ENCODE measurements around the gene ZNF280C. TPM values are rescaled to one million over a fixed set of nuclear protein-coding genes. Genes with fewer than 3 reads are reported as not detected.

Gene ZNF280C
- total RNA-seq, 4 donors from 2014 or later, result 1.8 to 12.4 (median 4.1) TPM

DNA sequence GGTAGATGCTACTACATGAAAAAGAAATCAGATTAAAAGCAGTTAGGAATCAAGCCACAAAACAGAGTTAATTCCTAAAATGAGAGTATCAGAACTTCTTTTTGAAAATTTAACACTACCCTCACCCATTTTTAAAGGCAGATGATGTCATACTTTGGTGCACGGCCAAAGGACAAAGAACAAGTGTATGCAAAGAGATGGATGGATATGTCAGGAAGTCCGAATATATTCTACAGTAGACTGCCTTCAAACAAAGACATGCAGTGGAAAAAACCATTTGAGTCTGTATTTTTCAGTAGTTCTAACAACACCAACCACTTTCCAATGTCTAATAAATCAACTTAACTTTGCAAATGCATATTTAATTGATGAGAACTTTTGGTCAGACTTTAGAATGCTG is 105.3 kb downstream of the ZNF280C start:
- no peak for TF ChIP-seq POLR2A (IDR thresholded peaks at IDR 0.05)
- TF ChIP-seq, protein P1, sequence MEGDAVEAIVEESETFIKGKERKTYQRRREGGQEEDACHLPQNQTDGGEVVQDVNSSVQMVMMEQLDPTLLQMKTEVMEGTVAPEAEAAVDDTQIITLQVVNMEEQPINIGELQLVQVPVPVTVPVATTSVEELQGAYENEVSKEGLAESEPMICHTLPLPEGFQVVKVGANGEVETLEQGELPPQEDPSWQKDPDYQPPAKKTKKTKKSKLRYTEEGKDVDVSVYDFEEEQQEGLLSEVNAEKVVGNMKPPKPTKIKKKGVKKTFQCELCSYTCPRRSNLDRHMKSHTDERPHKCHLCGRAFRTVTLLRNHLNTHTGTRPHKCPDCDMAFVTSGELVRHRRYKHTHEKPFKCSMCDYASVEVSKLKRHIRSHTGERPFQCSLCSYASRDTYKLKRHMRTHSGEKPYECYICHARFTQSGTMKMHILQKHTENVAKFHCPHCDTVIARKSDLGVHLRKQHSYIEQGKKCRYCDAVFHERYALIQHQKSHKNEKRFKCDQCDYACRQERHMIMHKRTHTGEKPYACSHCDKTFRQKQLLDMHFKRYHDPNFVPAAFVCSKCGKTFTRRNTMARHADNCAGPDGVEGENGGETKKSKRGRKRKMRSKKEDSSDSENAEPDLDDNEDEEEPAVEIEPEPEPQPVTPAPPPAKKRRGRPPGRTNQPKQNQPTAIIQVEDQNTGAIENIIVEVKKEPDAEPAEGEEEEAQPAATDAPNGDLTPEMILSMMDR (IDR thresholded peaks at IDR 0.05), result no peak
- Histone ChIP-seq H3K9me3 (no peaks in the 10 kb centered on the region), H3K36me3 (no peaks in the 10 kb centered on the region), H3K4me3 (no peak overlapping the region), H3K27ac (no peak overlapping the region), H3K4me1 (no peaks in the 10 kb centered on the region), H3K27me3 (no peaks in the 10 kb centered on the region)
- no peak for DNase-seq

DNA sequence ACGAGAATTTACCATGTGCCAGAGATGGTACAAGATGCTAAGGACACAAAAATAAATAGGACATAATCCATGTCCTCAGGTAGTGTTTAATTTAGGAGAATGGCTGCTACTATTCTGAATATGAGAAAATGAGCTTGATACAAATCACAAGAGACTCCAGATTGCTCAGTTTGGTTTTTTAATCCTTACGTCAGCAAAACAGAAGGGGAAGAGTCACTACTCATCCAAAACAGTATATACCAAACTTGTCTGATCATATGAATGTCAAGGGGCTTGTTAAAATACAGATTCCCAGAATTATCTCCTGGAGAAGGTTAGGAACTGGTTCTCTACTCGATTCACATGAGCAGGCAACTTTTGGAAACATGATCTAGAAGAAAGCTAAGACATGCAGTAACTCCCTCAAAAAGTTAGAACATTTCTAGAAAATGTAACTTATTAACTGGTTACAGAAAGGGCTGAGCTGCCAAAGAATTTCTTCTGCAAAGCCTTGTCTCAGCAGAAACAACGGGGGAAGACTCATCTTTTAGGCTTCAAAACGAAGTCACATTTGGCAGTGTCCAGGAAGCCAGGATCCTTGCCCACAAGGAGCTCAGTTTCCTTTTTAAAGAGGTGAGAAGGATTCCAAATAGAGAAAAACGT is 106.5 kb downstream of the ZNF280C start:
- Histone ChIP-seq H3K27ac (no peak overlapping the region), H3K27me3 (no peaks in the 10 kb centered on the region), H3K4me3 (no peak overlapping the region), H3K9me3 (no peaks in the 10 kb centered on the region), H3K36me3 (no peaks in the 10 kb centered on the region), H3K4me1 (no peaks in the 10 kb centered on the region)
- no peak for DNase-seq
- TF ChIP-seq, protein P1 (IDR thresholded peaks at IDR 0.05), result no peak
- TF ChIP-seq POLR2A (IDR thresholded peaks at IDR 0.05), result no peak

- H3K4me1 ChIP-seq, result no peaks in the 10 kb centered on the region
- H3K27ac ChIP-seq, result no peak overlapping the region
- H3K27me3 ChIP-seq, result no peaks in the 10 kb centered on the region
- H3K9me3 ChIP-seq, result no peaks in the 10 kb centered on the region
- TF ChIP-seq, protein P1 (IDR thresholded peaks at IDR 0.05), result no peak
- TF ChIP-seq POLR2A (IDR thresholded peaks at IDR 0.05), result no peak
- no peak overlapping the region for H3K4me3 ChIP-seq
- H3K36me3 ChIP-seq, result no peaks in the 10 kb centered on the region
- no peak for DNase-seq
These were observed 108.9 kb downstream of the ZNF280C start for GRCh38 chrX:130159776-130160175.

GRCh38 chrX:130158311-130158710 is 110.4 kb downstream of the ZNF280C start:
- Histone ChIP-seq H3K36me3 (no peaks in the 10 kb centered on the region), H3K4me1 (no peaks in the 10 kb centered on the region), H3K27ac (no peak overlapping the region), H3K4me3 (no peak overlapping the region), H3K27me3 (no peaks in the 10 kb centered on the region), H3K9me3 (no peaks in the 10 kb centered on the region)
- no peak for DNase-seq
- no peak for TF ChIP-seq POLR2A (IDR thresholded peaks at IDR 0.05)
- TF ChIP-seq, protein P1 (IDR thresholded peaks at IDR 0.05), result no peak

- no peak overlapping the region for H3K4me3 ChIP-seq
- H3K27me3 ChIP-seq, result no peaks in the 10 kb centered on the region
- H3K4me1 ChIP-seq, result no peaks in the 10 kb centered on the region
- TF ChIP-seq POLR2A (IDR thresholded peaks at IDR 0.05), result no peak
- TF ChIP-seq, protein P1 (IDR thresholded peaks at IDR 0.05), result no peak
- no peaks in the 10 kb centered on the region for H3K36me3 ChIP-seq
- H3K9me3 ChIP-seq, result no peaks in the 10 kb centered on the region
- no peak overlapping the region for H3K27ac ChIP-seq
- no peak for DNase-seq
These were observed 113.1 kb downstream of the ZNF280C start for GRCh38 chrX:130155564-130155963.

Small RNA genes lying within 50 kb of the gene (small RNA-seq; reads per million reads assigned to genes)
- gene RNU6-1130P, result 0 reads per million in 2 donors

Other genes starting within 250 kb of the ZNF280C start
- gene ELF4, start 158.4 kb downstream of the ZNF280C start, total RNA-seq, result 10 to 100 TPM; 17.3 to 47.3 (median 43.7) TPM
- 10 to 100 TPM; 16.5 to 44.9 (median 37.4) TPM for gene AIFM1, start 103.1 kb downstream of the ZNF280C start, total RNA-seq
- gene RAB33A, start 96.9 kb downstream of the ZNF280C start, total RNA-seq, result 1 to 10 TPM in 1 of 4 donors, under 1 TPM in 2, not detected in 1; 0.67 to 1.3 (median 0.88) TPM
- 10 to 100 TPM in 2 of 4 donors, 1 to 10 TPM in 1, not detected in 1; 3.5 to 13.2 (median 11.1) TPM for gene SLC25A14, start 71.0 kb upstream of the ZNF280C start, total RNA-seq
- gene GPR119, start 116.8 kb upstream of the ZNF280C start, total RNA-seq, result not detected
- gene RBMX2, start 133.1 kb upstream of the ZNF280C start, total RNA-seq, result 10 to 100 TPM in 2 of 4 donors, 1 to 10 TPM in 2; 6.6 to 14.5 (median 10.0) TPM